ENCODE data around the gene DNMT3A.

- TF ChIP-seq, protein P1, sequence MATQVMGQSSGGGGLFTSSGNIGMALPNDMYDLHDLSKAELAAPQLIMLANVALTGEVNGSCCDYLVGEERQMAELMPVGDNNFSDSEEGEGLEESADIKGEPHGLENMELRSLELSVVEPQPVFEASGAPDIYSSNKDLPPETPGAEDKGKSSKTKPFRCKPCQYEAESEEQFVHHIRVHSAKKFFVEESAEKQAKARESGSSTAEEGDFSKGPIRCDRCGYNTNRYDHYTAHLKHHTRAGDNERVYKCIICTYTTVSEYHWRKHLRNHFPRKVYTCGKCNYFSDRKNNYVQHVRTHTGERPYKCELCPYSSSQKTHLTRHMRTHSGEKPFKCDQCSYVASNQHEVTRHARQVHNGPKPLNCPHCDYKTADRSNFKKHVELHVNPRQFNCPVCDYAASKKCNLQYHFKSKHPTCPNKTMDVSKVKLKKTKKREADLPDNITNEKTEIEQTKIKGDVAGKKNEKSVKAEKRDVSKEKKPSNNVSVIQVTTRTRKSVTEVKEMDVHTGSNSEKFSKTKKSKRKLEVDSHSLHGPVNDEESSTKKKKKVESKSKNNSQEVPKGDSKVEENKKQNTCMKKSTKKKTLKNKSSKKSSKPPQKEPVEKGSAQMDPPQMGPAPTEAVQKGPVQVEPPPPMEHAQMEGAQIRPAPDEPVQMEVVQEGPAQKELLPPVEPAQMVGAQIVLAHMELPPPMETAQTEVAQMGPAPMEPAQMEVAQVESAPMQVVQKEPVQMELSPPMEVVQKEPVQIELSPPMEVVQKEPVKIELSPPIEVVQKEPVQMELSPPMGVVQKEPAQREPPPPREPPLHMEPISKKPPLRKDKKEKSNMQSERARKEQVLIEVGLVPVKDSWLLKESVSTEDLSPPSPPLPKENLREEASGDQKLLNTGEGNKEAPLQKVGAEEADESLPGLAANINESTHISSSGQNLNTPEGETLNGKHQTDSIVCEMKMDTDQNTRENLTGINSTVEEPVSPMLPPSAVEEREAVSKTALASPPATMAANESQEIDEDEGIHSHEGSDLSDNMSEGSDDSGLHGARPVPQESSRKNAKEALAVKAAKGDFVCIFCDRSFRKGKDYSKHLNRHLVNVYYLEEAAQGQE (IDR thresholded peaks at IDR 0.05; ENCODE audit: insufficient read depth in 1 of 2, low read depth in 2 of 2, low read length in 2 of 2) = no peak
- TF ChIP-seq TAF1 (IDR thresholded peaks at IDR 0.05; ENCODE audit: borderline replicate concordance, insufficient read depth, low read length) (no peak), POLR2AphosphoS5 (IDR thresholded peaks at IDR 0.05; ENCODE audit: low read depth, low read length) (no peak), SIN3A (IDR thresholded peaks at IDR 0.05; ENCODE audit: borderline replicate concordance, insufficient read depth, low read length) (no peak)
These were observed 153.9 kb downstream of the DNMT3A start for GRCh38 chr2:25187729-25188350.
